ENCODE results near the gene TTC7B.

TTC7B gene

DNA sequence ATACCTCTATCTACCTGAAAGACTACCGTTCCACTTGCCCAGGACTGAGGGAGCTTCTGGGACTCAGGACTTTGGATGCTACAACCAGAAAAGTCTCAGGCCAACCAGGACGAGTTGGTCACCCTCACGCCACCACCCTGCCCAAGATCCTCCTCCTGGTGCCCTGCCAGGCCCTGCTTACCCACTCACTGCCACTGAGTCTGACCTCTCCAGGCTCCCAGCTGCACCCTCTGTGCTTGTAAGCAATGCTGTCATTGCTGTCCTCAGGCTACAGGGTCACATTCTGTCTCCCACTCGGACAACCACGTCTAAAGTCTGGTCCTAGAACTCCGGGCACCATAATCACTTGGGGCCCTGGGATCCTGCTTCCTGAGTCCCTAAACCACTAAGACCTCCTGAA, 9.2 kb downstream of the TTC7B start:
- peaks cover 7% of the 10 kb centered on the region for H3K4me1 ChIP-seq (ENCODE audit: control insufficient read depth, low read depth, low read length)
- peaks cover 19% of the 10 kb centered on the region for H3K79me1 ChIP-seq (ENCODE audit: low read length)
- WGBS (ENCODE audit: extremely low coverage, insufficient coverage, low lambda C conversion rate), result no CpG with 5 or more reads among the region's 6 CpGs
- no peak overlapping the region for H3K18ac ChIP-seq (ENCODE audit: low read length)
- no peaks in the 10 kb centered on the region for H3K27me3 ChIP-seq (ENCODE audit: insufficient read depth, low read length, poor library complexity)
- H3K27ac ChIP-seq (ENCODE audit: low read depth, low read length), result no peak overlapping the region
- DNase-seq, result no peak
- no peak overlapping the region for H2BK5ac ChIP-seq (ENCODE audit: low read length)
- no peak overlapping the region for H4K8ac ChIP-seq (ENCODE audit: low read depth, low read length)
- no peaks in the 10 kb centered on the region for H3K79me2 ChIP-seq (ENCODE audit: control insufficient read depth, insufficient read depth, low read length)
- H3K4ac ChIP-seq (ENCODE audit: low read depth, low read length), result no peak overlapping the region
- no peak overlapping the region for H3K56ac ChIP-seq (ENCODE audit: low read length)
- no peak overlapping the region for H2BK15ac ChIP-seq (replicated peaks; ENCODE audit: low read depth)
- H3K4me2 ChIP-seq (ENCODE audit: low read length), result no peak overlapping the region
- no peaks in the 10 kb centered on the region for H3K36me3 ChIP-seq (ENCODE audit: control insufficient read depth, insufficient read depth, low read length)
- H3K4me3 ChIP-seq (ENCODE audit: low read length), result no peak overlapping the region
- no peak overlapping the region for H4K5ac ChIP-seq (ENCODE audit: low read length)
- no peak overlapping the region for H2BK120ac ChIP-seq (ENCODE audit: low read depth, low read length)
- H3K9ac ChIP-seq (ENCODE audit: low read length), result no peak overlapping the region
- no peak overlapping the region for H2AK5ac ChIP-seq (ENCODE audit: low read length)
- H3K23ac ChIP-seq (ENCODE audit: low read length), result no peak overlapping the region

DNA sequence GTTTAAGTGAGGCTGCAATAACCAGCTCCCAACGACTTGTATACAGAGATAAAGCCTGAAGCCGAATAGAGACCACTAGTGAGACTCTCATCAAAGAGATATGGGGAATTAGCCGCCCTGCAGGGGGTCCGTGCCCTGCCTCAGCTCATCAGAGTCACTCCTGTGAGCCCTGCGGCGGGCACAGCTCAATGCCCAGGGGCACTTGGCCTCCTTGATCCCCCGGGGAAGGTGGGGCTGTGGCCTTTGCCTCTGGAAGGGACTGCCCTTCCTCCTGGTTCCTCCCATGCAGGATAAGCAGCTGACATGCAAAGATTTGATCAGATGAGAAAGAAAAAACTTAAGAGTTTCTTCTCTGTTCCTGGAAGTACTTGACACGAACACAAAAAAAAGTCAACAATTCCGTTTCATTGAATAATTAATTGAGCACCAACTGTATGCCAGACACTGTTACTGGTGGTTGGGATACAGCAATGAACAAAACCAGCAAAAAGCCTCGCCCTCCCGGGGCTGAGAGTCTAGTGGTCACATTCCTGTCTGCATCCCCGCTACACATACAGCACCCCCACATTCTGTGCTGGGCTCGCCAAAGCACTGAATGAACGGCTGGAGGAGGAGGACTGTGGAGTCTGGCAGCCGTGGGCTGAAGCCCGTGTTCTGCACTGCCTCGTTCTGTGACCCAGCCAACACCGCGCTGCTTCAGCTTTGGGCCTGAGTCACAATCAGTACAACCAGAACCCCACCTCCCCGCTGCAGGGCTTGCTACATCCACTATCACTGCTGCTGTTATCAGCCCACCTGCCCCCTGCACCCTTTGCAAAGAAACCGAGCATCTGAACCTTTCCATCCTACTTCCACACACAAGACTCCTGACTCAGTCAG, 10.3 kb downstream of the TTC7B start:
- H2AK5ac ChIP-seq (ENCODE audit: low read length), result no peak overlapping the region

DNA sequence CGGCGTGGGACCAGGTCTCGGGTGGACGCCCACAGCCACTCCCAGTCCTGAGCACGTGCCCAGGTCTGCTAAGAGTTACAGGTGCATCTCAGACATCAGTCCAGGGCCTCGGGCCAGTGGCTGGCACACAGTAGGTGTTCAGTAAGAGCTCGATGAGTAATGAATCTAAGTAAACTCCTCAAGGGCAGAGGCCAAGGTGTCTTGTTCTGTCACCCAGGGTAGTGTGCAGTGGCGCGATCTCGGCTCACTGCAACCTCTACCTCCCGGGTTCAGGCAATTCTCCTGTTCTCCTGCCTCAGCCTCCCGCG, 11.2 kb downstream of the TTC7B start:
- H3K79me1 ChIP-seq (ENCODE audit: low read length), result peaks cover 16% of the 10 kb centered on the region
- H3K4ac ChIP-seq (ENCODE audit: low read depth, low read length), result no peak overlapping the region
- no peak overlapping the region for H3K9ac ChIP-seq (ENCODE audit: low read length)
- no peak overlapping the region for H3K4me2 ChIP-seq (ENCODE audit: low read length)
- no peak overlapping the region for H2BK15ac ChIP-seq (replicated peaks; ENCODE audit: low read depth)
- H3K18ac ChIP-seq (ENCODE audit: low read length), result no peak overlapping the region
- no peaks in the 10 kb centered on the region for H3K27me3 ChIP-seq (ENCODE audit: insufficient read depth, low read length, poor library complexity)
- peaks cover 7% of the 10 kb centered on the region for H3K4me1 ChIP-seq (ENCODE audit: control insufficient read depth, low read depth, low read length)
- no peak overlapping the region for H4K5ac ChIP-seq (ENCODE audit: low read length)
- no peak for DNase-seq
- H3K36me3 ChIP-seq (ENCODE audit: control insufficient read depth, insufficient read depth, low read length), result no peaks in the 10 kb centered on the region
- no peak overlapping the region for H2BK5ac ChIP-seq (ENCODE audit: low read length)
- H3K56ac ChIP-seq (ENCODE audit: low read length), result no peak overlapping the region
- H3K27ac ChIP-seq (ENCODE audit: low read depth, low read length), result no peak overlapping the region
- no peak overlapping the region for H2BK120ac ChIP-seq (ENCODE audit: low read depth, low read length)
- no peak overlapping the region for H2AK5ac ChIP-seq (ENCODE audit: low read length)
- H3K23ac ChIP-seq (ENCODE audit: low read length), result no peak overlapping the region
- H4K8ac ChIP-seq (ENCODE audit: low read depth, low read length), result no peak overlapping the region
- WGBS (ENCODE audit: extremely low coverage, insufficient coverage, low lambda C conversion rate), result no CpG with 5 or more reads among the region's 13 CpGs
- H3K4me3 ChIP-seq (ENCODE audit: low read length), result no peak overlapping the region
- H3K79me2 ChIP-seq (ENCODE audit: control insufficient read depth, insufficient read depth, low read length), result no peaks in the 10 kb centered on the region

More for the DNA sequence above, 10.3 kb downstream of the TTC7B start:
- Histone ChIP-seq H3K4me3 (ENCODE audit: low read length) (no peak overlapping the region), H3K23ac (ENCODE audit: low read length) (no peak overlapping the region), H3K4me2 (ENCODE audit: low read length) (no peak overlapping the region), H3K79me2 (ENCODE audit: control insufficient read depth, insufficient read depth, low read length) (no peaks in the 10 kb centered on the region), H4K8ac (ENCODE audit: low read depth, low read length) (no peak overlapping the region), H3K79me1 (ENCODE audit: low read length) (peaks cover 16% of the 10 kb centered on the region), H3K4me1 (ENCODE audit: control insufficient read depth, low read depth, low read length) (peaks cover 7% of the 10 kb centered on the region), H3K27ac (ENCODE audit: low read depth, low read length) (no peak overlapping the region), H3K9ac (ENCODE audit: low read length) (no peak overlapping the region), H3K56ac (ENCODE audit: low read length) (peak overlapping the region; percentile 15), H2BK5ac (ENCODE audit: low read length) (no peak overlapping the region), H3K27me3 (ENCODE audit: insufficient read depth, low read length, poor library complexity) (no peaks in the 10 kb centered on the region), H2BK120ac (ENCODE audit: low read depth, low read length) (no peak overlapping the region), H3K36me3 (ENCODE audit: control insufficient read depth, insufficient read depth, low read length) (no peaks in the 10 kb centered on the region), H2BK15ac (replicated peaks; ENCODE audit: low read depth) (no peak overlapping the region), H3K18ac (ENCODE audit: low read length) (no peak overlapping the region), H3K4ac (ENCODE audit: low read depth, low read length) (no peak overlapping the region), H4K5ac (ENCODE audit: low read length) (no peak overlapping the region)
- no CpG with 5 or more reads among the region's 21 CpGs for WGBS (ENCODE audit: extremely low coverage, insufficient coverage, low lambda C conversion rate)
- no peak for DNase-seq

DNA sequence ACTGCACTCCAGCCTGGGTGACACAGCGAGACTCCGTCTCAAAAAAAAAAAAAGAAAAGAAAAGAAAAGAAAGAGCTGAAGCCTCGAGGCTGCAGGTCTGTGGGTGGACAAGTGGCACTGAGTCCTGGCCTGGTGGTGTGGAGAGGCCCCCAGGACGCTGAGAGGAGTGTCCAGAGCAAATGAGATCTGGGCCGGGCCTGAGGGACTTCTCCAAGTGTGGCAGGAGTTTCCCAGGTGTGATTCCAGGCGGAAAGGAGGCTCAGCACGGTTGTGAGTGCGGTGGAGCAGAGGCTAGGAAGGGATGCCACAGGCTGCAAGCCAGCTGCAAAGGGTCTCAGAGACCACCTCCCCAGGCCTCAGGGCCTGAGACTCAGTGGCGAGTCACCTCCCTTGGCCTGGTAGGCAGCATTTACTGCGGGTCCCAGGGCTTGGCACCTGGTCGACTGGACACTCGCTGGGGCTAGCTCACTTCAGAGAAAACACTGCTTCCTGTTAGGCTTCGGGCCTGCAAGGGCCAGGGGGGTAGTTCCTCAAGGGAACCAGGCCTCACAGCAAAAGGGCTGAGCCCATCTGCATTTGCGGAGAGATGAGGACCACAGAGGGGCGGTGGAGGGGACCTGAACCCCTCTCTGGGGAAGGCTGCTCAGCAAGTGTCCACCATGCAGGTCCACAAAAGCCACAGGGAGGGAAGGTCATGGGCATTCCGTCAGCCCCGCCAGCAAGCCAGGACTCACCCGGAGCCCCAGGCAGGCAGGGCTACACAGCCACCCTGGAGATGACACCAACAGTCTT, 11.7 kb downstream of the TTC7B start:
- no peak overlapping the region for H3K27ac ChIP-seq (ENCODE audit: low read depth, low read length)
- no CpG with 5 or more reads among the region's 18 CpGs for WGBS (ENCODE audit: extremely low coverage, insufficient coverage, low lambda C conversion rate)

DNA sequence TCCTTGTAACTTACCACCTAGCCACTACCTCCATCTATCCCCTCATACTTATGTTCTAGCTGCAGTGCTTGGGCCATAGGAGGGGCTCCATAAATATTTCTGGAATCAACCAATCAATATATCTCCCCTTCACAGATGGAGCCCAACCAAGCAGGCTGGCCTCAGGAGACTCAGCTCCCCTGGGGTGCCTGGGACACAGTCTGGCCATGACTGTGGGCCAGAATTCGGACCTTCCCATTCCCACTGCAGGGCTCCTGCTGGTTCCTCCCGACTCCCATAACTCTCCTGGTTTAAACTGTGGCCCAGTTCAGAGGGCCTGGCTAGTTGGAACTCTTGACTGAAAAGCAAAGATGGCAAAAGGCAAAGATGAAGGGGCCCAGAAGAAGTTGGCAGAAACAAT, 13.0 kb downstream of the TTC7B start:
- H4K5ac ChIP-seq (ENCODE audit: low read length), result no peak overlapping the region
- H3K4me1 ChIP-seq (ENCODE audit: control insufficient read depth, low read depth, low read length), result peaks cover 7% of the 10 kb centered on the region
- no peaks in the 10 kb centered on the region for H3K27me3 ChIP-seq (ENCODE audit: insufficient read depth, low read length, poor library complexity)
- H3K27ac ChIP-seq (ENCODE audit: low read depth, low read length), result no peak overlapping the region
- H3K4ac ChIP-seq (ENCODE audit: low read depth, low read length), result no peak overlapping the region
- no peak overlapping the region for H4K8ac ChIP-seq (ENCODE audit: low read depth, low read length)
- no peak overlapping the region for H2AK5ac ChIP-seq (ENCODE audit: low read length)
- H3K56ac ChIP-seq (ENCODE audit: low read length), result peak overlapping the region; percentile 75
- H3K18ac ChIP-seq (ENCODE audit: low read length), result no peak overlapping the region
- H3K36me3 ChIP-seq (ENCODE audit: control insufficient read depth, insufficient read depth, low read length), result no peaks in the 10 kb centered on the region
- peaks cover 8% of the 10 kb centered on the region for H3K79me1 ChIP-seq (ENCODE audit: low read length)
- WGBS (ENCODE audit: extremely low coverage, insufficient coverage, low lambda C conversion rate), result no CpG with 5 or more reads among the region's 2 CpGs
- H2BK120ac ChIP-seq (ENCODE audit: low read depth, low read length), result no peak overlapping the region
- no peak for DNase-seq
- no peak overlapping the region for H3K4me2 ChIP-seq (ENCODE audit: low read length)
- H2BK5ac ChIP-seq (ENCODE audit: low read length), result no peak overlapping the region
- H3K4me3 ChIP-seq (ENCODE audit: low read length), result no peak overlapping the region
- no peak overlapping the region for H3K9ac ChIP-seq (ENCODE audit: low read length)
- no peaks in the 10 kb centered on the region for H3K79me2 ChIP-seq (ENCODE audit: control insufficient read depth, insufficient read depth, low read length)
- H2BK15ac ChIP-seq (replicated peaks; ENCODE audit: low read depth), result no peak overlapping the region
- H3K23ac ChIP-seq (ENCODE audit: low read length), result no peak overlapping the region

More for the DNA sequence above, 11.7 kb downstream of the TTC7B start:
- Histone ChIP-seq H2AK5ac (ENCODE audit: low read length) (peak overlapping the region; percentile 45), H2BK15ac (replicated peaks; ENCODE audit: low read depth) (no peak overlapping the region), H3K18ac (ENCODE audit: low read length) (no peak overlapping the region), H4K8ac (ENCODE audit: low read depth, low read length) (no peak overlapping the region), H2BK5ac (ENCODE audit: low read length) (no peak overlapping the region), H3K79me2 (ENCODE audit: control insufficient read depth, insufficient read depth, low read length) (no peaks in the 10 kb centered on the region), H3K23ac (ENCODE audit: low read length) (peak overlapping the region; percentile 57), H3K4me3 (ENCODE audit: low read length) (no peak overlapping the region), H2BK120ac (ENCODE audit: low read depth, low read length) (no peak overlapping the region), H3K4me1 (ENCODE audit: control insufficient read depth, low read depth, low read length) (peaks cover 7% of the 10 kb centered on the region), H3K36me3 (ENCODE audit: control insufficient read depth, insufficient read depth, low read length) (no peaks in the 10 kb centered on the region), H4K5ac (ENCODE audit: low read length) (no peak overlapping the region), H3K9ac (ENCODE audit: low read length) (peak overlapping the region; percentile 8), H3K79me1 (ENCODE audit: low read length) (peaks cover 14% of the 10 kb centered on the region), H3K4ac (ENCODE audit: low read depth, low read length) (no peak overlapping the region), H3K4me2 (ENCODE audit: low read length) (no peak overlapping the region), H3K56ac (ENCODE audit: low read length) (peak overlapping the region; percentile 50), H3K27me3 (ENCODE audit: insufficient read depth, low read length, poor library complexity) (no peaks in the 10 kb centered on the region)
- no peak for DNase-seq
